ENCODE results near the gene TRMT44. TPM values are rescaled to one million over a fixed set of nuclear protein-coding genes. Genes with fewer than 3 reads are reported as not detected.

TRMT44 gene
- total RNA-seq, 1 experiment from 2014 or later, result 25.8 TPM

DNA sequence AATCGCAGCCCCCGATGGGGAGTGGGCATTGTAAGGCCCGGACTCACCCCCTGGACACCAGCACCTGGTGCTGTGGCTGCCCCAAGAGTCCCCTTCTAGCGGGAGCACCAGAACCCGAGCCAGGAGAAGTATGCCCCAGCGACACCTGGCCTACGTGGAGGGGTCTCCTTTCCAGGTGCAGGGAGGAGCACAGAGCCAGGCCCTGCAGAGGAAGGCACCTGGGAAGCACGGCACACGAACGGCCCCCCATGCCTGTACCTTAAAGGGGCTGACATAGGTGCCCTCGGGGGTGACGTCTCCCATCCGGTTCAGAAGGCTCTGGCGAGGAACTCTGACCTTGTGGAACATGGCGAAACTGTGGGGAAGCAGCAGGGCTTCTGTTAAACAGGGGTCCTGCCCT lies 41.3 kb upstream of the TRMT44 start:
- Histone ChIP-seq H3K4me1 (ENCODE audit: control insufficient read depth in 1 of 2, insufficient read depth in 2 of 2, low read length in 2 of 2) (no peaks in the 10 kb centered on the region), H3K27ac (ENCODE audit: low read depth, low read length) (no peak overlapping the region), H3K4me2 (ENCODE audit: low read length) (no peak overlapping the region), H3K9me2 (ENCODE audit: insufficient read depth) (no peaks in the 10 kb centered on the region), H3K4me3 (replicated peaks in 1 of 2; ENCODE audit: low read depth in 1 of 2, low read length in 2 of 2) (no peak overlapping the region), H3K36me3 (ENCODE audit: control insufficient read depth in 1 of 2, insufficient read depth in 2 of 2, low read length in 2 of 2) (no peaks in the 10 kb centered on the region), H3K27me3 (ENCODE audit: insufficient read depth, low read length) (no peaks in the 10 kb centered on the region), H3K79me2 (ENCODE audit: insufficient read depth, low read length) (no peaks in the 10 kb centered on the region), H2AFZ (ENCODE audit: low read depth, low read length, poor library complexity, severe bottlenecking) (no peak overlapping the region), H3K9ac (ENCODE audit: low read length) (no peak overlapping the region), H4K20me1 (ENCODE audit: insufficient read depth) (no peaks in the 10 kb centered on the region), H3K9me3 (ENCODE audit: control insufficient read depth in 1 of 2, insufficient read depth in 1 of 2, low read depth in 1 of 2, low read length in 2 of 2) (no peaks in the 10 kb centered on the region)
- no peak for DNase-seq (ENCODE audit: low read depth, low spot score)
- RAD21 ChIA-PET (ENCODE audit: low non-redundant PET in 1 of 2, low total read pairs in 2 of 2, uncharacterized antibody in 2 of 2, unreplicated experiment in 2 of 2), result no interaction called here
- BruUV-seq (replicated peaks), result no TSS peak
- no peak for ATAC-seq
- POLR2A ChIA-PET, result no interaction called here
- TF ChIP-seq EZH2phosphoT487 (IDR thresholded peaks at IDR 0.05; ENCODE audit: borderline replicate concordance), result no peak
- no peak for TF ChIP-seq EGR1 (IDR thresholded peaks at IDR 0.05; ENCODE audit: low read depth)
- TF ChIP-seq, protein P1, sequence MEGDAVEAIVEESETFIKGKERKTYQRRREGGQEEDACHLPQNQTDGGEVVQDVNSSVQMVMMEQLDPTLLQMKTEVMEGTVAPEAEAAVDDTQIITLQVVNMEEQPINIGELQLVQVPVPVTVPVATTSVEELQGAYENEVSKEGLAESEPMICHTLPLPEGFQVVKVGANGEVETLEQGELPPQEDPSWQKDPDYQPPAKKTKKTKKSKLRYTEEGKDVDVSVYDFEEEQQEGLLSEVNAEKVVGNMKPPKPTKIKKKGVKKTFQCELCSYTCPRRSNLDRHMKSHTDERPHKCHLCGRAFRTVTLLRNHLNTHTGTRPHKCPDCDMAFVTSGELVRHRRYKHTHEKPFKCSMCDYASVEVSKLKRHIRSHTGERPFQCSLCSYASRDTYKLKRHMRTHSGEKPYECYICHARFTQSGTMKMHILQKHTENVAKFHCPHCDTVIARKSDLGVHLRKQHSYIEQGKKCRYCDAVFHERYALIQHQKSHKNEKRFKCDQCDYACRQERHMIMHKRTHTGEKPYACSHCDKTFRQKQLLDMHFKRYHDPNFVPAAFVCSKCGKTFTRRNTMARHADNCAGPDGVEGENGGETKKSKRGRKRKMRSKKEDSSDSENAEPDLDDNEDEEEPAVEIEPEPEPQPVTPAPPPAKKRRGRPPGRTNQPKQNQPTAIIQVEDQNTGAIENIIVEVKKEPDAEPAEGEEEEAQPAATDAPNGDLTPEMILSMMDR (IDR thresholded peaks at IDR 0.05 in 2 of 3, conservative IDR thresholded peaks at IDR 0.05 in 1 of 3; ENCODE audit: borderline replicate concordance in 1 of 3, insufficient read depth in 1 of 3, low read depth in 2 of 3, low read length in 2 of 3), result no peak
- TF ChIP-seq, protein P2, sequence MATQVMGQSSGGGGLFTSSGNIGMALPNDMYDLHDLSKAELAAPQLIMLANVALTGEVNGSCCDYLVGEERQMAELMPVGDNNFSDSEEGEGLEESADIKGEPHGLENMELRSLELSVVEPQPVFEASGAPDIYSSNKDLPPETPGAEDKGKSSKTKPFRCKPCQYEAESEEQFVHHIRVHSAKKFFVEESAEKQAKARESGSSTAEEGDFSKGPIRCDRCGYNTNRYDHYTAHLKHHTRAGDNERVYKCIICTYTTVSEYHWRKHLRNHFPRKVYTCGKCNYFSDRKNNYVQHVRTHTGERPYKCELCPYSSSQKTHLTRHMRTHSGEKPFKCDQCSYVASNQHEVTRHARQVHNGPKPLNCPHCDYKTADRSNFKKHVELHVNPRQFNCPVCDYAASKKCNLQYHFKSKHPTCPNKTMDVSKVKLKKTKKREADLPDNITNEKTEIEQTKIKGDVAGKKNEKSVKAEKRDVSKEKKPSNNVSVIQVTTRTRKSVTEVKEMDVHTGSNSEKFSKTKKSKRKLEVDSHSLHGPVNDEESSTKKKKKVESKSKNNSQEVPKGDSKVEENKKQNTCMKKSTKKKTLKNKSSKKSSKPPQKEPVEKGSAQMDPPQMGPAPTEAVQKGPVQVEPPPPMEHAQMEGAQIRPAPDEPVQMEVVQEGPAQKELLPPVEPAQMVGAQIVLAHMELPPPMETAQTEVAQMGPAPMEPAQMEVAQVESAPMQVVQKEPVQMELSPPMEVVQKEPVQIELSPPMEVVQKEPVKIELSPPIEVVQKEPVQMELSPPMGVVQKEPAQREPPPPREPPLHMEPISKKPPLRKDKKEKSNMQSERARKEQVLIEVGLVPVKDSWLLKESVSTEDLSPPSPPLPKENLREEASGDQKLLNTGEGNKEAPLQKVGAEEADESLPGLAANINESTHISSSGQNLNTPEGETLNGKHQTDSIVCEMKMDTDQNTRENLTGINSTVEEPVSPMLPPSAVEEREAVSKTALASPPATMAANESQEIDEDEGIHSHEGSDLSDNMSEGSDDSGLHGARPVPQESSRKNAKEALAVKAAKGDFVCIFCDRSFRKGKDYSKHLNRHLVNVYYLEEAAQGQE (IDR thresholded peaks at IDR 0.05; ENCODE audit: low read depth), result no peak
- no peak for TF ChIP-seq CEBPB (IDR thresholded peaks at IDR 0.05; ENCODE audit: low read depth)
- no peak for TF ChIP-seq RAD21 (IDR thresholded peaks at IDR 0.05; ENCODE audit: low read depth)
- no peak for TF ChIP-seq JUND (IDR thresholded peaks at IDR 0.05)
- TF ChIP-seq, protein P3, sequence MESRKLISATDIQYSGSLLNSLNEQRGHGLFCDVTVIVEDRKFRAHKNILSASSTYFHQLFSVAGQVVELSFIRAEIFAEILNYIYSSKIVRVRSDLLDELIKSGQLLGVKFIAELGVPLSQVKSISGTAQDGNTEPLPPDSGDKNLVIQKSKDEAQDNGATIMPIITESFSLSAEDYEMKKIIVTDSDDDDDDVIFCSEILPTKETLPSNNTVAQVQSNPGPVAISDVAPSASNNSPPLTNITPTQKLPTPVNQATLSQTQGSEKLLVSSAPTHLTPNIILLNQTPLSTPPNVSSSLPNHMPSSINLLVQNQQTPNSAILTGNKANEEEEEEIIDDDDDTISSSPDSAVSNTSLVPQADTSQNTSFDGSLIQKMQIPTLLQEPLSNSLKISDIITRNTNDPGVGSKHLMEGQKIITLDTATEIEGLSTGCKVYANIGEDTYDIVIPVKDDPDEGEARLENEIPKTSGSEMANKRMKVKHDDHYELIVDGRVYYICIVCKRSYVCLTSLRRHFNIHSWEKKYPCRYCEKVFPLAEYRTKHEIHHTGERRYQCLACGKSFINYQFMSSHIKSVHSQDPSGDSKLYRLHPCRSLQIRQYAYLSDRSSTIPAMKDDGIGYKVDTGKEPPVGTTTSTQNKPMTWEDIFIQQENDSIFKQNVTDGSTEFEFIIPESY (IDR thresholded peaks at IDR 0.05; ENCODE audit: extremely low read depth, insufficient replicate concordance, low read length), result no peak
- TF ChIP-seq SP1 (IDR thresholded peaks at IDR 0.05; ENCODE audit: low read depth), result no peak
- no peak for TF ChIP-seq EZH2 (IDR thresholded peaks at IDR 0.05)
- TF ChIP-seq, protein P4, sequence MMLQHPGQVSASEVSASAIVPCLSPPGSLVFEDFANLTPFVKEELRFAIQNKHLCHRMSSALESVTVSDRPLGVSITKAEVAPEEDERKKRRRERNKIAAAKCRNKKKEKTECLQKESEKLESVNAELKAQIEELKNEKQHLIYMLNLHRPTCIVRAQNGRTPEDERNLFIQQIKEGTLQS (IDR thresholded peaks at IDR 0.05), result no peak
- TF ChIP-seq TCF7L2 (IDR thresholded peaks at IDR 0.05; ENCODE audit: borderline replicate concordance, extremely low read depth, insufficient read depth, insufficient read length), result no peak
- TF ChIP-seq SIN3A (IDR thresholded peaks at IDR 0.05; ENCODE audit: low read depth), result no peak
- CTCF ChIA-PET, result no interaction called here
- intact Hi-C loops (cut with micrococcal nuclease), result no loop called here
